ENCODE data around the gene COL4A1.

DNA sequence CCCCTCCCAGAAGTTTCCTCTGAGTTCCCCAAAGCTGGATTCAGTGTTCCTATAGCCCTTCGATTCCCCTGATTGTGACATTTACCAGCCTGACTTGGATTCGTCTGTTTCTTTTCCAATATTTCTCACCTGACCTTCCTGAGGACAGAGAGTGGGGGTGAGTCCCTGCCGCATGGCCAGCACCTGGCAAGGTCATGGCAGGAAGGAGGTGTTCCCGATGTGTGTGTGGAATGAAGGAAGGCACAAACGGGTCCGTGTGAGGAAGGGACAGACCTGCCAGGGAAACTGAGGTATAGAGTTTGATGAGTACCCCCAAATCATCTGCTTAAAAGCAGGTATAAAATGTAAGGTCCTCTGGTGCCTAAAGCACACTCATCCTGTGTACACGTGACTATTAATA is 3.3 kb downstream of the COL4A1 start:
- no peak for TF ChIP-seq EZH2 (IDR thresholded peaks at IDR 0.05; ENCODE audit: insufficient read depth, low read length)
- no peak for TF ChIP-seq CTCF (IDR thresholded peaks at IDR 0.05; ENCODE audit: insufficient read depth, low read depth, low read length)
